IPS-NIHi11 (cell line): ENCODE data around the gene ACOT11.
"Not testable (repeated sequence)": the region's sequence is repeated elsewhere in the genome, so short reads cannot be mapped to it uniquely, and the experiment has no call there.

Experiments
- DNase-seq: peaks from one replicate; pipeline ENCODE4 v3.0.0; 2012; ENCODE audit warnings: mixed read lengths, low spot score

ACOT11 gene

DNA sequence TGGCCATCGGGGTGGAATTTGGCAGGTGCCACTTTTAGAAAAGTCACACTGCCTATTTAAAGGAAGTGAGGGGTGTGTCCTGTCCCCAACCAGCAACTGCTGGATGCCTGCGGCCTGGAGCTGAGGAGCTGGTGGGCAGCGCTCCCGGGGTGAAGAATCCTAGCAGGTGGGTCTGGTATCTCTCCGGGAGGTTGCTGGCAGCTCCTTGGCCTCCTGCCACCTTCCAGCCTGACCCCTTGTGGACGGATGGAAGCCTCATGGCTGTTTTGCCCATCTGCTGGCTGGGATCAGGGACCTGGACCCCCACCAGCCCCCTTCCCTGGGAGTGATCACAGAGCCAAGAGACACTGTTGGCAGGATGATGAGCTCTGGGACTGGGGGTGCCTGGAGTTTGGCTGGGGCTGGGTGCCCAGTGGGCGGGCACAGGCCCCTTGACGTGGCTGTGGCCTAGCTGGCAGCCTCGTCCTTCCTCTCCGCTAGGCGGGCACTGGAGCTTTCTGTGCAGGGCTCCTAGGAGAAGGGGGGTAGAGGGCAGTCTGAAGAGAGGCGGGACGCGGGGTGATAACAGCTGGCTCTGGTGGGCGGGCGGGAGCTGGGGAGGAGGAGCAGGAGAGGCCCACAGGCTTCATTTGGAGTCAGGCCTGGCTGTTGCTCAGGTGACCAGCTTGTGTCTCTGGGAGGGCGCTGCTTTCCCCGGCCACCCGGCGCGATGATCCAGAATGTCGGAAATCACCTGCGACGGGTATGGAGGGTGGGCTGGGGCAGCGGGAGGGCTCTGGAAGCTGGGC lies at the start of gene ACOT11:
ACOT11 (plus strand) TSS at position 628 of the 788 bp plus-strand sequence; CDS start at position 710, 82 bp downstream.
- peak; percentile 65 for DNase-seq

- no peak for DNase-seq
These were observed 49.5 kb upstream of the ACOT11 start for GRCh38 chr1:54498383-54499096.

DNA sequence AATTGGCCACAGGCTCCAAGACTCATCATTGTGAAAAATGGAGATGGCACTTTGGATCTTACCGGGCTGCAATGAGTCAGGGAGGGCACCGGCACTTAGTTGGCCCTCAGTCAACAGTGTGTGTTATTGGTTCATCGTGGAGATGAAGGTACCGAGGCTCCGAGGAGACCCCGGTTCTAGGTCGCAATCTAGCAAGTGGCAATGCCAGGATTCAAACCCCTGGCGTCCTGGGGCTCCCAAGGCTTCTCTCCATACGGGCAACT lies 49.0 kb upstream of the ACOT11 start:
- DNase-seq: no peak

GRCh38 chr1:54499360-54500106 lies 48.5 kb upstream of the ACOT11 start:
- DNase-seq: peak; percentile 75

DNA sequence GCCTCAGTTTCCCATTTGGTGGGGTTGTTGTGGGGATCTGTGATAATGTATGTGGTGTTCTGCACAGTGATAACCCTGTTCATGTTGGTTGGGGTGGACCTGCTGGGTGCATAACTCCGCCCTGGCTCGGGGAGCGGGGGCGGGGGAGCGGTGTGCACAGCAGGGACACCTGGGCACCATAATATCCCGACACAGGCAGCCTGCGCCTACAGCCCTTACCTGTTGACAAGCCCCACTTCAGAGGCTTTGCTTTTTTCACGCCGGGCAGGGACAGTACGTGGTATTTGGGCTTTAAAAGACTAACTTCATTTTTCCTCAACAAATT lies 48.0 kb upstream of the ACOT11 start:
- no peak for DNase-seq

GRCh38 chr1:54501849-54502248 lies 46.2 kb upstream of the ACOT11 start:
- DNase-seq: no peak

DNA sequence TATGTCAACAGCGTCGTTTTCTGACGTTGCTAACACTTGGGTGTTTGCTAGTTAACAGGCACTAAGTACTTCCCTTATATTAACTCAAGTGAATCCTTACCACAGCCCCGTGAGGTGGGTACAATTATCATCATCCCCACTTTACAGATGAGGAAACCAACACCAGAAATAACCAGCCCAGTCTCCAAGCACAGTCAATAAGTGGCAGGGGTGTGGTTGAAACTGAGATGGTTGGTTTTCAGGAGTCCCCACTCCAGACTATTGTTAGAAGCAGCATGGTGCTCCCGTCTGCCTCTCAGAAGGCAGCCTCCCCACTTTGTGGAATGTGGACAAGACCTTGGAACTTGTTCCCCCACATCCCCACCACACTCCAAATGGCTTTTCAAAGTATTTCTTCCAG lies 45.7 kb upstream of the ACOT11 start:
- DNase-seq: no peak

DNA sequence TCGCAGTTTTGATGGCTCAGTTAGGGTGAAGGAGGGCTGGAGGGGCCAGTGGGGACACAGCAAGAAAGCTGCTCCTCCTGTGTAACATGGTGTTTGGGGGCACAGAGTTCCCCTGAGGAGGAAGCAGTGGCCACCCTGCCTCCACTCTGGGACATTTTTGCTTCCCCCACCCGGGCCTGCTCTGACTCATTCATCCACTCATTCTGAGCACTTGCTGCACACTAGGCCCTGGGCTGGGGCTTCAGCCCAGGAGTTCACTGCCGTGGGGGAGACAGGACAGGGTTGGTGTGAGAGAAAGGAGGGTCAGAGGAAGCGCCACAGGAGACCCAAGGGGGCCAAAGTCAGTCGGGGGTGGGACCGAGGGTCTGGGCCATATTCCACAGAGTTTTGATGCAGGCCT lies 41.4 kb upstream of the ACOT11 start:
- DNase-seq: no peak

GRCh38 chr1:54507033-54507870 lies 40.8 kb upstream of the ACOT11 start:
- DNase-seq: no peak

DNA sequence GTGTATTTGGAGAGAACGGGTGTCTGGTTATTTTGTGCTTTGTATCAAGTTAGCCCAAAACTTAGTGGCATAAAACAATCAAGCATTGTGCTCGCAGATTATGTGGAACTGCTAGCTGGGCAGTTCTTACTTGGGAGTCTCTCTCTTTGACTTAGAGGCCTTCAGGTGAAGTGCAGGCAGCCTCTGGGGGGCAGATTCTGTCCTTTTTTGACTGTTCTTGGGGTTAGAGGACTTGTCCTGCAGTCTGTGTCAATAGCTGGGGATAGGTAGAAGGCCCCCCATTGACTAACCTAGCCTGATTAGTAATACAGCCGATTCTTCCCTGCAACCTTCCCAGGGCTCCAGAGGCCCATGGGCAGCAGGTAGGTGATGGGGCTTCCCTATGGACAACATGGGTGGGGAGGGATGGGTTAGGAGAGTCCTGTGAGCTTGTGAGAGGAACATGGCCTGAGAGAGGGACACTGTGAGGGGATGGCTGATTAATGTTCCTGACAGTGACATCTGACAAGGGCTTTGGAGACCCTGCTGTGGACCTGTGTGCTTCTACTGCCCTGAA lies 37.2 kb upstream of the ACOT11 start:
- no peak for DNase-seq

DNA sequence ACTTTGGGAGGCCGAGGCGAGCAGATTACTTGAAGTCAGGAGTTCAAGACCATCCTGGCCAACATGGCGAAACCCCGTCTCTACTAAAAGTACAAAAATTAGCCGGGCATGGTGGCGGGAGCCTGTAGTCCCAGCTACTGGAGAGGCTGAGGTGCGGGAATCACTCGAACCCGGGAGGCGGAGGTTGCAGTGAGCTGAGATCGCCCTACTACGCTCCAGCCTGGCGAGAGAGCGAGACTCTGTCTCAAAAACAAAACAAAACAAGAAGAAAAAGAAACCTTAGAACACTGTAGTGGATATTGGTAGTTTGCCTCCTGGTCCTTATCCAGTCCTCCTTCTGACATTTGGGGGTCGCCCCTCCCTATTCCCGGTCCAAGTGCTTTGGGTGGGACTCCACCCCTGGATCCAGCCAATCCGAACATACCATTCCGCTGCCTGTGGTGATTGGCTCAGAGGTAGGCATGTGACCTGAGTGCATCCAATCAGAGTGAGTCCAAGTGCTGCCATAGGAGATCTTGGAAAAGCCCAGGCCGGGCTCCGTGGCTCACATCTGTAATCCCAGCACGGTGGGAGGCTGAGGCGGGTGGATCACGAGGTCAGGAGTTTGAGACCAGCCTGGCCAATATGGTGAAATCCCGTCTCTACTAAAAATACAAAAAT lies 34.0 kb upstream of the ACOT11 start:
- peak; percentile 77 for DNase-seq

DNA sequence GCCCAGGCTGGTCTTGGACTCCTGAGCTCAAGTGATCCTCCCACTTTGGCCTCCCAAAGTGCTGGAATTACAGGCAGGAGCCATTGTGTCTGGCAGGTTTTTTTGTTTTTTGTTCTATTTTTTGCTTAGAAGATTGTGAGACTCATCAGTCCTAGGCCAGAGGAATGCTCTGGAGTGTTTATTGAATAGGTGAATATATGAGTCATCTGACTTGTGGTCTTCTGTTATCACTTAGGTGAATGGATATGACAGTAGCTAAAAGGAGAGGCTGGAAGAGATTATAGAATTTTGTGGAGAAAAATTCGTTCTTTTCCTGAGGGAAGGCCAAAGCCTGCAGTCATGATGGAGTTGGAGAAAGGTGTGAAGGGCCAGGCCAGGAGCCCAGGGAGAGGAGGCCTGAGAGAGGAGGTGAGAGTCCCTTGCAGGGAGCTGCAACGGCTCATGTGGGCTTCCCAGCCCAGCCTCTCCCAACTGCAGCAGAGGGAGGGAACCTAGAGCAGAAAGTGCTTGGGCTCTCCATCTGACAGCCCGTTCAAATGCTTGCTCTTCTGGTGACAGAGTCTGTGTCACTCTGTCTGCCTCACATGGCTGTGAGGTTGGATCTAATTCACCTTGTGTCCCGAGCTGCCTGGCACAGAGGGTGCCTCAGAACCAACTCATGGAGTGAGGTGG lies 31.6 kb upstream of the ACOT11 start:
- DNase-seq: no peak

DNA sequence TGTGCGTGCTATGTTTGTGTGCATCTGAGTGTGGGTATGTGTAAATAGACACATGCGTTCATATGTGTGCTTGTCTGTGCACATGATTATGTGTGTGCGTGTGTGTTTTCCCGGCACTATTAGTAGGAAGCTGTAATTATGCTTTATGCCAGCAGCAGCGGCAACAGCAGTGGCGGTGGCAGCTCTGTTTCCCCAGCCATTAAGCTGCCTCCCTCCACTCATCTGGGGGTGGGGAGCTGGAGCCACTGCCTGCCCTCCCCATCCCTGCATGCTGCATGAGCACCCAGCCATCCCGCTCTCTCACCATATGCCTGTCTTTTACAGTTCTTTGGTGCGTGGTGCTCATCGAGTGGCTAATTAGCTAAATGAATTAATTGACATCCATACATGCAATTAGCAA lies 30.5 kb upstream of the ACOT11 start:
- DNase-seq: no peak

DNA sequence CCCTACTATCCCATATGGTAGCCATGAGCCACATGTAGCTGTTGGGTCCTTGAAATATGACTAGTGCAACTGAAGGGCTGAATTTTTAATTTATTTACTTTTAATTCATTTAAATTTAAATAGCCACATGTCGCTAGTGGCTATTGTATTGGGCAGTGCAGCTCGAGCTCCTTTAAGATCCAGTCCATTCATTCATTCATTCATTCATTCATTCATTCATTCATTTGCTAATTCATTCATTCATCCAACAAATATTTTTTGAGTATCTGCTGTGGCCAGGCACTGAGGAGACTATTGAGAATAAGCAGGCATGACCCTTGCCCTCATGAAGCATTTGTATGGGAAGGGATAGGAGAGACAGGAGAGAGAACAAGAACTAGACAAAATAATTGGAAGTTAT lies 29.5 kb upstream of the ACOT11 start:
- DNase-seq: no peak

DNA sequence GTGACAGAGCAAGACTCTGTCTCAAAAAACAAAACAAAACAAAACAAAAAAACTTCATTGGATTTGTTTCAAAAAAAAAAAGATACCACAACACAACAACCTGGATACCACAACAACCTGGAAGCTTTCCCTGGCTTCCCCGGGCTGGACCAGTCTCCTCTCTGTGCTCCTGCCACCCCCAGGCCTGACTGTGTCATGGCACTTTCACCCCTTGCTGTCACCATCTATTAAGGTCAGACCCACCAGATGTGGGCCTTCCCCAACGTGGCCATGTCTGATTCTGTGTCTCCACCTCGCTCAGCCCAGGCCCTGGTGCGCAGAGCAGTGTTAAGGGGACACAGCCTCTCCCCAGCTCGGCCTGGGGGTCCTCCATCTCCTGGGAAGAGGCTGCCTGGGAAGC lies 28.3 kb upstream of the ACOT11 start:
- DNase-seq: peak; percentile 88

DNA sequence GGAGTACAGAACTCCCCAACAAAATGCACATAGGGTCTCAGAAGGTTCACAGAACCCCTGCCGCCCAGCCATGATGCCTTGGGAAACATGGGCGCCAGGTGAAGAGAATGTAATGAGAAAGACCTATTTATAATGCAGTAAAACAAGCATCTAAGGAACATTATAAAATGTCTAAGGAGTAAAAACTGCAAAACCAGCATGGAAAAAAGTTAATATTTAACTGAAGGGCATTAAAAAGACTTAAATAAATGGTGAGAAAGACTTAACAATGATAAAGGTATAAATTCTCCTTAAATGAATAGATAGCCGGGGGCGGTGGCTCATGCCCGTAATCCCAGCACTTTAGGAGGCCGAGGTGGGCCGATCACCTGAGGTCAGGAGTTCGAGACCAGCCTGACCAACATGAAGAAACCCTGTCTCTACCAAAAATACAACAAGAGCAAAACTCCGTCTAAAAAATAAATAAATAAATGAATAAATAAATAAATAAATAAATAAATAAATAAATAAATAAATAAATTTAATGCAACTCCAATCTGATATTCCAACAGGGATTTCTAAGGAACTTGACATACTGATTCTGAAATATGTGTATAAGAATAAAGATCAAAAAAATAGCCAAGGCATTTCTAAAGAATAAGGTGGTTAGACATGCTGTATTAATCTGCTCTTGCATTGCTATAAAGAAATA lies 27.3 kb upstream of the ACOT11 start:
- DNase-seq: no peak

DNA sequence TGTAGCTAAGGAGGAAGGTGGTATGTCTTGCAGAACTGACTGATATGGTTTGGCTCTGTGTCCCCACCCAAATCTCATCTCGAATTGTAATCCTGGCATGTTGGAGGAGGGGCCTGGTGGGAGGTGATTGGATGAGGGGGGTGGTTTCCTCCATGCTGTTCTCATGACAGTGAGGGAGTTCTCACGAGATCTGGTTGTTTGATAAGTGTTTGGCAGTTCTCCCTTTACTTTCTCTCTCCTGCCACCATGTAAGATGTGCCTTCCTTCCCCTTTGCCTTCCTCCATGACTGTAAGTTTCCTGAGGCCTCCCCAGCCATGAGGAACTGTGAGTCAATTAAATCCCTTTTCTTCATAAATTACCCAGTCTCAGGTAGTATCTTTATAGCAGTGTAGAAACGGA lies 21.5 kb upstream of the ACOT11 start:
- DNase-seq: not testable (repeated sequence)

- no peak for DNase-seq
These were observed 19.4 kb upstream of the ACOT11 start for GRCh38 chr1:54528613-54529012.

- no peak for DNase-seq
These were observed 16.0 kb upstream of the ACOT11 start for GRCh38 chr1:54532033-54532432.

GRCh38 chr1:54536656-54537055 lies 11.4 kb upstream of the ACOT11 start:
- DNase-seq: not testable (repeated sequence)
